22Rv1 (cell line): ENCODE data around the gene TTC28.

Source experiments
- CTCF ChIP-seq: fragments of 450-650 bp; IDR thresholded peaks from 2 replicates; pipeline ENCODE4 v1.5.1; 2017; ENCODE audit warnings: mild to moderate bottlenecking
- ZFX ChIP-seq: fragments of 450-650 bp; IDR thresholded peaks from 2 replicates; pipeline ENCODE4 v1.6.1; 2017; ENCODE audit warnings: antibody characterized with exemption, borderline replicate concordance

GRCh38 chr22:28279888-28280287, 399.8 kb downstream of the TTC28 start:
- no peak for TF ChIP-seq CTCF
- TF ChIP-seq ZFX = no peak
